Fibroblast of gingiva (primary cell): ENCODE measurements around the gene SLC38A9.

Experiments used
- DNase-seq: peaks from one replicate; pipeline ENCODE4 v3.0.0-alpha.2; 2011; ENCODE audit warnings: low read depth

Gene SLC38A9

DNA sequence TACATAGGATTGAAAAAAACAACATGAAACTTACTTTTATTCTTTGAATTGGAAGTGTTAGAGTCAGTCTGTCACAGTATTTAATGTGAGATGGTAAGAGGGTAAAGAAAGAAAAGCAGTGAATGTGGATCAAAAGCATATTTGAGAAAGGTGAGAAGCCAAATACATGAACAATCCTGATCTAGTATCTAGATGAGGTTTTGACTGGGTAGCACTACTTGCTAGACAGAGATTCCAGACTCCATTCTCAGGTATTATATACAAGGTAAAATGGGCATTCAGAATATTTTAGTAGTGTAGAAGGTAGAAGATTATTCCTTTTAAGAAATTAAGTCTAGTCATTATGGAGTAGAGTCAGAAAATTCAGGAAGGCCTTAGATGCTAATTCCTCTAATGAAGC, 62.2 kb downstream of the SLC38A9 start:
- no peak for DNase-seq

DNA sequence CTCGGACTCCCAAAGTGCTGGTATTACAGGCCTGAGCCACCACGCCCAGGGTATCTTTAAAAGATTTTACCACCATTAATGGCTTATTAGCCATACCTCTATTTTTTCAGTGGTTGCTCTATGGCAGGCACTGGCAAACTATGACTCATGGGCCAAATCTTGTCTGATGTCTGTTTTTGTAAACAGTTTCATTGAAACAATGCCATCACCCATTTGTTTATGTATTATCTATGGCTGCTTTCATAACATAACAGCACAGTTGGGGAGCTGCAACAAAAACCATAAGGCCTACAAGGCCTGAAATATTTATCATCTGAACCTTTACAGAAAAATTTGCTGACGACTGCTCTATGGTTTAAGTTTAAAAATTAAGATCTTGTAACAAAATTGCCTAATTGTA, 66.8 kb downstream of the SLC38A9 start:
- DNase-seq = peak; percentile 96

DNA sequence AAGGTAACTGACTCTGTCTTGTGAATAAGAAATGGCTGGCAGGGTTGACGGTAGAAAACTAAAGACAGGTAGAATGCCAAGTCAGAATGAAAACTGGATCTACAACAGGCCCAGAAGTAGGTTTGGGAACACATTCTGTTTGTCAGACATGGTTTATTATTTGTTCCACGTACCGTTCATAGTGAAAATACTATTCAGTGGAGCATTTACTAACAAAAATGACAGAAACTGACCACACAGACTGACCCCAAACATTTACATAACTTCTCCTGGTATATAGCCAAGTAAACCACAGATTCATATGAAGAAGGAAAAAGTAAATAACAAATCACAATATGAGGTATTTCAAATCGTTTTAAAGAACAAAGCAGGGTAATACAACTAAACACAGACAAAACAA, 73.7 kb downstream of the SLC38A9 start:
- peak; percentile 71 for DNase-seq

DNA sequence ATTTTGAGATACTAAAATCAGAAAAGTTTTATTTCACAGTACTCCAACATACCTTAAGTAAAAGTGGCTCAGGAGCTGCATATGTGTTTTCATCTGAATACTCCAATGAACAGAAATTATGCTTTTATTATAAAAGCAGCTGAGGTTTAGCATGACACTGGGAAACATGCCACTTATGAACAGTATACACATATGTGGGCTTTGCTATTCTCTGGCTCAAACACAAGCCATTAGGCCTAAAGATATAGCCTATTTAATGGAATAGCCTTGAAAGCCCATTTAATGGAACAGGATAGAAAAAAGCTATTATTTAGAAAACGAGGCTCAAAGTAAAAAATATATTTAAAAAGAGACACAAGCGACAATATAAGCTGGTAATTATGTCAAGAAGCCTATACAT, 74.1 kb downstream of the SLC38A9 start:
- no peak for DNase-seq

DNA sequence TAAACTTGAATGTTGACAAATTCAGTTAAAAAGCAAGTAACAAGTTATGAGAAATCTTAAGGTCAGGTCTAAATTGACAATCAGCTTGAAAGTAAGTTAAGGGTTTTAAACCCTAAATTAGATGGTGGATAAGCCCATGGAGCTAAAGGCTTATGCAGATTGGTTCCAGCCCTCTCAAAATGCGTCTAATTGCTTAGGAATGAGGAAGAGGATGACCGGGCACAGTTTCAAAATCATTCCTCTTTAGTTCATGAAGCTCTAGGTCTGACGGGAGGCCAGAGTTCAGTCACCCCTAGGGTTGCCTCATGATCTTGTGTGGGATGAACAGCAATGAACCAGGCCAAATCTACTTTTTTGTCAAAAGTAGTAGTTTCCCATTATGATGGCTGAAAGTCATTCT, 75.4 kb downstream of the SLC38A9 start:
- DNase-seq = peak; percentile 60

DNA sequence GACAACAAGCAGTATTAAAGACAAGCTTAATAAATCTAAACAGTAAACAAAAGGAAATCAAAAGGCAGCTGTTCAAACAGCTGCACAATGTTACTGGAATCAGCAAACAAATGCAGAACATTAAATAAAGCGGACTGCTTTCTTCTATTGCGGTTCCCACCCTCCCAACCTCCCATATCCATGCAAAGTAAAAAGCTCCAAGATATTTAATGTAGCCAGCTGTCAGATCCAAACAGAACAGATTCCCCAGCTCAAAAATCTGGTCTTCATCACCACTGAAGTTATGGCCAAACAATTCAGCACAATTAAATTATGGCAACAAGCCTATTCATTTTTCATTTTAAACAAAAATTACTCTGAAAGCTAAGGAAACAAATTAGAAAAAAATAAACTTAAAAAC, 75.9 kb downstream of the SLC38A9 start:
- DNase-seq = peak; percentile 67

DNA sequence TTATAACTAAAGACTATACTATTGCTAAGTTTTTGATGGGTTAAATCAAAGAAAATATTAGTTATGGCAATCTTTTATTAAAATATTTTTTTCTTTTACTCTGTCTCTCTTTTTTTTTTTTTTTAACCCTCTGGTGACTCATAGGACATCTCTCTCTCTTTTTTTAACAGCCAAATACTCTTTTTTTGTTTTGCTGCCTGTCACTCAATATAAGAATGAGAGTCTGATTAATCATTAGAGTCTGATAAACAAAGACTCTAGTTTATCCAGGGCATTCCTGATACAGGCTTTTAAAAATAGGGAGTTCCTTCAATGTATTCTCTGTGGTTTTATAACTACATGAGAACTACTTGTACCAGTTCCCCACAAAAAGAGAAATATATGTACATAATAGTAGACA, 77.3 kb downstream of the SLC38A9 start:
- DNase-seq = no peak

DNA sequence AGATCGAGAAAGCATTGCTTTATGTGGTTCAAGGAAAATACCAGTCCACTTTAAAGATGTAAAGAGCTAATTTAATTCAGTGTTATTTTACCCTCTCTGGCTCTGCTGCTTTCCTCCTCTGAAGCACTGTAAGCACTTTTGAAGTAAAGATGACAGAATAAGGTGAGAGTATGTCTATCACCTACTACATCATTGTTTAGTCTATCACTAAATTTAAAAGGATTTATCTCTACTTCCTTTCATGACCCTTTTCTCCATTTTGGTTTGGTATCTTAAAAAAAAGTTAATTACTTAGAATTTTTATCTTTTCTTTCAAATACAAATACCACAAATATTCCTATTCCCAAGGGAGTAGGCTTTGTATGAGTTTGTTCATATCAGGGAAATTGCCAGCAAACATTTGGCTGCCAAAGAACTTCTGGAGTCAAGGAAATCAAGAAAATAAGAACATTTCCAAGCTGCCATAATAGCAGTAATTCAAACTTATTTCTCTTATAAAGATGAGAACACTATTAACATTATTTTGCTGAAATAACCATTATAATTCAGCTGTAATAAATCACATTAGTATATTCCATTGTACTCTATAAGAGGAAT, 77.8 kb downstream of the SLC38A9 start:
- DNase-seq = peak; percentile 85

DNA sequence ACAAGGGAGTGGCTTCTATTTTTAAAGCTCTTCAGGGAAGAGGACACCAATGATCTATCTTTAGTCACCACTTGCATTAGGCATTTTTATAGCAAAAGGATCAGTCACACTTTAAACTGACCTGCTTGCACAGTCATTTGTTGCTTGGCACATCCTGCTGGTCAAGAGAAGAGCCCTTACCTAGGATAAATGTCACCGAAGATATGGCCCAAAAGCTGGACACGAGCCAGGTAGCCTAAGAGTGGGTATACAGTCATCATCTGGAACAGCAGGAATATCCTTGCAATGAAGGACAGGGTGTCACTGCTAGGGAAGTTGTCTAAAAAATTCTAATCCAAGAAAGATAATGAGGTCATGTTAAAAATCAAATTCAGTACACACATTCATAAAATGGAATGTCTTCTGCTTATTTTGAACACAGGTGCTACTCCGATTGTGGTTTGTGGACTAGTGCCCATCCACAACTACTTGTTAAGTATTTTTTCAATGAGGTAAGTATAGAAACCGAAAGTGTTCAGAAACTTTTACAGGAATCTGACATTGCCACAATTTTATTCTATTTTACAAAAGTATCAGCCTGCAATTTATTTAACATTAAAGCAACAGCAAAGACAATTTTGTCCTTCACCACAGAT, 78.4 kb downstream of the SLC38A9 start:
- no peak for DNase-seq

DNA sequence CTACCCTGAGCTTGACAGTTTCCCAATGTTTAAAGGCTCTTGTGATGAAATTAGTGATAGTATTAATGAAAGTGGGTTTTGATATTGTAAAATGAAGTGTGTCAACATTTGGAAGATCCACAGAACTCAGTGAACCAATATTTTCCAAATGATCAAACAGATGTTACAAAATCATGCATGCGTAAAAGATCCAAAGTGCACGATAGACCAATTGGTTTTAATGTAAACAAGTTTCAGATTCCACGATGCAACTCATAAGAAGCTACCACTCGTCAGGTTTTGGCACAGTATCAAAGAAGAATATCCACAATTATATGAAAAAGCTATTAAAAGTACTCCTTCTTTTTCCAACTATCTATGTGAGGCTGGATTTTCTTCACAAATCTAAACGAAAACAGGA, 82.3 kb downstream of the SLC38A9 start:
- peak; percentile 89 for DNase-seq

DNA sequence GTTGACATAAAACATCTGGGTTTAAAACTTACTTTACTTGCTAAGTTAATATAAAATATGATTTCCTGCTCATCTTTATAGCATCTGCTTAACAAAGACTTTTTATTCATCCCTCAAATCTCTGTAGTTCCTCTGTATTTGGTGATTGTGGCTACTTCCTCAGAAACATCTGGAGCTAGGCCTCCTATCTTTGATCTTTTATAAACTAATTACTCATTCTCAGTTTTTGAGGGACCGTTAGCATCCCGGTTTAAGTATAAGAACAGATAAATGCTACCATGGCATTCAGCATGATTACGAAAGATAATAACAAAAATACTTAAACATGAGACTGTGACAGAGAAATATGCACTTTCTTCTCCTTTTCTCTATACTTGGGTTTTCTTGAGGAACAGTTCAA, 85.3 kb downstream of the SLC38A9 start:
- no peak for DNase-seq

DNA sequence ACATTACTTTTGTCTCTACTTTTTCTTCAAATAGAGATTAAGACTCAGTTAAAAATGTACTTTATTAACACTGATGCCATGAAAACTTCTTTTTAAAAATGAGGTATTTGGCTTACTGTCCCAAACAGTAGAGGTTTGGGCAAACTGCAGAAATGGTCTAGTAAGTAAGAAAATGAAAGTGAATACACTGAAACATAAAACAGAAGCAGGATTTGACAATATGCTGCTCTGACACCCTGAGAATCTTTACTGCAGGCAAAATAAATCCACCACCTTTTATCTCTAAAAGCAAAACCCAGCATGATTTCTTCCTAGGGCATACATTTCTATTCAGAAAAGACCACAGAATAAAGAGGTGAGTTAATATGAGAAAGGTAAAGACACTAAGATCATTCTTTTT, 86.2 kb downstream of the SLC38A9 start:
- no peak for DNase-seq

DNA sequence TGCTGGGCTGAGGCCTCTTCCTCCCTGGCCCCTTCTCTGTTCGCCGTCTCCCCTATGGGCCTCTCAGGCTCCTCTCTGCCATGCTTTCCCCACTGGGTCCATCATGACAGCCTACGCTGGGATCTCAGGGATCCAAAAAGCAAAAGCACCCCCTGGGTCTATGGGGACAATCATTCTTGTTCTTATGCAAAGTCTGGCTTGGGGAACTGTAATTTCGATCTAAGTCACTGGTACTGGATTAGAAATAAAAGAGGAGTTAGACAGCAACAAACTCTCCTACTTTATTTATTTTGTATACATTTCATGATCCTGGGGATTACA, 86.6 kb downstream of the SLC38A9 start:
- DNase-seq = no peak

DNA sequence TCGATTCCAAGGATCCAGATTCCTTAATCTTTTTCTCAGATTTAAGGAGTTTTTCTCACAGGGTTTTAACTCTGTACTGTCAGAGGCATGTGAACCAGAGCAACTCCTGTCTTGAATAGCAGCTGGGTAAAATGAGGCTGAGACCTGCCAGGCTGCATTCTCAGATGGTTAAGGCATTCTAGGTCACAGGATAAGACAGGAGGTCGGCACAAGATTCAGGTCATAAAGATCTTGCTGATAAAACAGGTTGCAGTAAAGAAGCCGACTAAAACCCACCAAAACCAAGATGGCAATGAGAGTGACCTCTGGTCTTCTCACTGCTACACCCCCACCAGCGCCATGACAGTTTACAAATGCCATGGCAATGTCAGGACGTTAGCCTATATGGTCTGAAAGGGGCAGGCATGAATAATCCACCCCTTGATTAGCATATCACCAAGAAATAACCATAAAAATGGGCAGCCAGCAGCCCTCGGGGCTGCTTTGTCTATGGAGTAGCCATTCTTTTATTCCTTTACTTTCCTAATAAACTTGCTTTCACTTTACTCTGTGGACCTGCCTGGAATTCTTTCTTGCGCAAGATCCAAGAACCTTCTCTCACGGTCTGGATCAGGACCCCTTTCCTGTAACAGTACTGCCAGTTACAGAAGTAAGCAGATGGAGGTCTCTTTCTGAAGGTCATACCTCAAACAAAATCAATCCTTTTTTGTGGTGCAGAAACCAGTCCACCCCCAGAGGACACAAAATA, 87.1 kb downstream of the SLC38A9 start:
- DNase-seq = no peak

DNA sequence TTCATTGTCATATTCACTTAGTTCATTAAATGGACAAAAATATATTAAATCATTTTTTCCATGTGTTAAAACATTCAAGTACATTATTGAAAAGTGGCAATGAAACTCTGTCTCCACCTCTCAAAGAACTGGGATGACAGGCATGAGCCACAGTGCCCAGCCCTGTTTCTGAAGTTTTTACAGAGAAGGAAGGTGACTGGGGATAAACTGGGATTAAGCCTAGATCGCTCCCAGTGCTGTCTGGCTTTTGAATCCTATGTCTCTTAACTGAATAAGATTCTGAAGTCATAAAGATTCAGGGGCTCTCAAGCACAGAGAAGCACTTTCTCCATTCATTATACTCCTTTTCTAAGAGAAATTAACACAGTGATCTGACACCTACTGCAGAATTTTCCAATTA, 88.3 kb downstream of the SLC38A9 start:
- DNase-seq = no peak

DNA sequence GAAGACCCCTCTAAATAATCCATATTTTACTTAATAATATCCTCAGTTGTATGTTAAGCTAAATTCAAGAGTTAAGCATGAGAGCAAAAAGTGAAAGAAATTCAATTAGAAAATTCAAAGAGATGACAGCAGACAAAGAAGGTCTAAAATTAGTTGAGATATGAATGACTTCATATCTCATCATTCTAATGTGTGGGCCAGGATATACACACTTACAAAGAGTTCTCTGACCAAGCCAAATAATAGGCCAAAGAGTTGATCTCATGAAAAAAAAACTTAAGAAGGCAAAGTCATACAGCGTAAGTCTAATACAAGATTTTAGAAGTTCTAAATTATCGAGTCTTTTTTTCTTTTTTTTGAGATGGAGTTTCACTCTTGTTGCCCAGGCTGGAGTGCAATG, 89.7 kb downstream of the SLC38A9 start:
- DNase-seq = no peak

DNA sequence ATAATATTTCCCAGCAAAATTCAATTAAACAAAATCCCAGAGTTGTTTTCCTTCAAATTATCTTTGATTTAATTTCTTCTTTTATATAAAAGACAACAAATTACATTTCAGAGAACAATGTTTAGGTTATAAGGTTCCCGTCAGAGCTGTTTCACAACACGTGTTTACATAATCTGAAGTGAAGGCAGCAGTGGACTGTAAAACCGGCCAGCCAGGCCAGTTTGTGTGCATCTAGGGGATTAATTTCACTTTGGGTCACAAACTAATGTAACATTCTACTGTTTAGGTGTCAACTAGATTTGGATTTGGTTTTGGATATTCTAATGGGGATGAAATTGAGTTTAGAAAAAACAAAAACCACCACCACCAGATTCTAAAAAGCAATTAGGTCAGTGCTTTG, 90.9 kb downstream of the SLC38A9 start:
- DNase-seq = peak; percentile 63

DNA sequence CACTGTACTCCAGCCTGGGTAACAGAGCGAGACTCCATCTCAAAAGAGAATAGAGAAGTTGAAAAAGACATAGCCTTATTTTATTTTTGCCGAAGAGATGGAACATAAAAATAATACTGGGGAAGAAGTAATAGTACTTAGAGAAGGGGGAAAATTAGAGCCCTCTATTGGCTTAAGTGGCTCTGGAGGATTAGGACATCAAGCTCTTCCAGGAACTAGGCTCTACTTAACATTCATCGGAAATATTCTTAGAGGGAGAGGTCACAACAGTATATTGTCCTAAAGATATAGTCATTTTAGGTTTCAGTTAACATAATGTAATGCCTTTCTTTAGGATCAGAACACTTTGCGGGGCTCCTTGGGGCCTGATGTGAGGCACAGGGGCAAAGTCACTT, 91.4 kb downstream of the SLC38A9 start:
- DNase-seq = no peak

DNA sequence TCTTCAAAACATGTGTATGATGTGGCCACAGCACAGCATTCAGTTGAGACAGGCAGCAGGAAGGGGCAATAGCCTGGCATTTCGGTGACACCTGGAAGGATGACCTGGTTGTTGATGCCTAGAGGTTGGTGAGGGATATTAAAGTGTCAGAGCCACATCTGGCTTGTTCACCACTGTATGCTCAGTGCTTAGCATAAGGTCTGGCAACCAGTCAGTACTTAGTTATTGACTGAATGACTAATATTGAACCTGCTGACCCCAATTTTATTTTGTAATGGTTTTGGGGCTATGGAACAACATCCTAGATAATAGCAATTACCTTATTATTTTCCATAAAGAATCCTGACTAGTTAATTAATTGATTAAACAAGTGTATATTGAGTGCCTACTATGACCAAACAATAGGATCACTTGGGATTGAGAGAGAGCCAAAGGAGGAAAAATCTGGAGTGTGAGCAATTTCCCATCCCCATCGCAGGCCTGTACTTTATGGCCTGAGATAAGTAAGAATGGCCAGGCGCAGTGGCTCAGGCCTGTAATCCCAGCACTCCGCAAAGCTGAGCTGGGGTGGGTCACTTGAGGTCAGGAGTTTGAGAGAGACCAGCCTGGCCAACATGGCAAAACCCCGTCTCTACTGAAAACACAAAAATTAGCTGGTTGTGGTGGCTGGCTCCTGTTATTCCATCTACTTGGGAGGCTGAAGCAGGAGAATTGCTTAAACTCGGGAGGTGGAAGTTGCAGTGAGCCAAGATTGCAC, 91.9 kb downstream of the SLC38A9 start:
- no peak for DNase-seq

DNA sequence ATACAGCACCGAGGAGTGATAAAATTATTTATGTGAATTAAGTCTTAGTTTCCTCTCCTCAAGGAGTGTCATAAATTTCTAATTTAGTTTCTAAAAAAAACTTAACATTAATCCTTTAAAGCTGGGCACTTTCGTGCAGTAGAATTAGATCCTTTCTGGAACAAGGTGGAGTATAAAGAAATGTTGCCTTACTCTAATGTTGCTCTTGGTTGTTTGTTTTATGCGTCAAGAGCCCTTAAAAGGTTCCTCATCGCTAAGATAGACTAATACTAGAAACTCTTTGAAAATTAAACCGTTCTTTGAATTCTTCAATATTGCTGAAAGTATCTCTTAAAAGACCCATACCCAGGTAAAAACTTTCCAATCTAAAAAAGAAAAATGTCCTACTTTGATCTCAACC, 93.8 kb downstream of the SLC38A9 start:
- no peak for DNase-seq

DNA sequence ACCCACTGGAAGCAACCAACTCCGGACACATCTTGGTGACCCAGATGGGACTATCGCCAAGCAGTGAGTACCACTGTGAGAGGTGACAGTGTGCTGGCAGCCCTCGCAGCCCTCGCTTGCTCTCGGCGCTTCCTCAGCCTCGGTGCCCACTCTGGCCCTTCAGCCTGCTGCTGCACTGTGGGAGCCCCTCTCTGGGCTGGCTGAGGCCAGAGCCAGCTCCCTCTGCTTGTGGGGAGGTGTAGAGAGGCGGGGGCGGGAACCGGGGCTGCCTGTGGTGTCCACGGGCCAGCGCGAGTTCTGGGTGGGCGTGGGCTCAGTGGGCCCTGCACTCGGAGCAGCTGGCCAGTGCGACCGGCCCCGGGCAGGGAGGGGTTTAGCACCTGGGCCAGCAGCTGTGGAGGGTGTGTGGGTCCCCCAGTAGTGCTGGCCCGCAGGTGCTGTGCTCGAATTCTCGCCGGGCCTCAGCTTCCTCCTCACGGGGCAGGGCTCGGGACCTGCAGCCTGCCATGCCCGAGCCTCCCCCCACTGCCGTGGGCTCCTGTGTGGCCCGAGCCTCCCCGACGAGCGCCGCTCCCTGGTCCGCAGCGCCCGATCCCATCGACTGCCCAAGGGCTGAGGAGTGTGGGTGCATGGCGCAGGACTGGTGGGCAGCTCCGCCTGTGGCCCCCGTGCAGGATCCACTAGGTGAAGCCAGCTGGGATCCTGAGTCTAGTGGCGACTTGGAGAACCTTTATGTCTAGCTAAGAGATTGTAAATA, 98.8 kb downstream of the SLC38A9 start:
- DNase-seq = no peak

DNA sequence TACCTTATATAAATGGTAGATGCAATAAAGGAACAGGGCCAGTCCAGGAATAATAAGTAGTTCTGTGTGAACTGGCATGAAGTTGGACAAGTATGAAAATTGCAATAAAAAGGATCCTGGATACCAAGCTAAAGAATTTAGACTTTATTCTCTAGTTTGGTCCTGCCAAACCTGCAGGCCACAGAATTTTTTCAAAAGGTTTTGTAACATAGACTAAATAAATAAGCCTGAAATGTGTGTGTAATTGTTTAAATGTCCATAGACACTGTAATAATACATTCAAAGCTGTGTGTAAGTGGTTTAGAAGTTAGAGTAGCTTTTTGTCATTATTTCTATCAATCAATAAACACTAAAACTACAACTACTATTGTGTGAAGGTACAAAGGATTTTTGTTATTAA, 101.6 kb downstream of the SLC38A9 start:
- DNase-seq = no peak
